HEK293 (cell line): ENCODE results near the gene OR10H4.
"Not testable (repeated sequence)": the region's sequence is repeated elsewhere in the genome, so short reads cannot be mapped to it uniquely, and the experiment has no call there.

Experiments used
- CTCF ChIA-PET: fragments of 350-600 bp; formaldehyde crosslinking; extraction: SDS; loops from one replicate; lab custom pipeline; 2021; ENCODE audit warnings: antibody characterized with exemption; lab: Yijun Ruan, JAX
- POLR2A ChIA-PET: fragments of 300-600 bp; formaldehyde crosslinking; extraction: SDS; loops from one replicate; lab custom pipeline; 2020; ENCODE audit warnings: antibody characterized with exemption, inconsistent platforms; lab: Yijun Ruan, JAX
- H3K27ac ChIP-seq: fragments of 200-500 bp; sonication (Bioruptor generic); 2 replicates; pipeline ENCODE4 v1.5.1; 2014; ENCODE audit warnings: low read depth, low read length, control low read depth, inconsistent platforms; ENCODE audit errors: extremely low read depth
- H3K36me3 ChIP-seq, 2 experiments: fragments of 200-500 bp in 1 of 2; sonication (Bioruptor generic) in 1 of 2; 1 replicate in 1 of 2; 2 replicates in 1 of 2; pipeline ENCODE4 v1.5.1; 2014 to 2017; ENCODE audit warnings: inconsistent platforms in 2 of 2, low read length in 2 of 2; ENCODE audit not compliant: control insufficient read depth in 2 of 2, insufficient read depth in 1 of 2
- H3K4me1 ChIP-seq: fragments of 200-500 bp; sonication (Bioruptor generic); 2 replicates; pipeline ENCODE4 v1.5.1; 2014; ENCODE audit warnings: mild to moderate bottlenecking, low read length, inconsistent platforms; ENCODE audit not compliant: control insufficient read depth, insufficient read depth
- H3K4me3 ChIP-seq: 2 replicates; pipeline ENCODE4 v1.5.1; 2011; ENCODE audit warnings: low read depth, mild to moderate bottlenecking, control low read depth, low read length, moderate library complexity
- H3K9me3 ChIP-seq: fragments of 200-500 bp; sonication (Bioruptor generic); 2 replicates; pipeline ENCODE4 v1.5.1; 2014; ENCODE audit warnings: low read depth, low read length, inconsistent platforms; ENCODE audit not compliant: control insufficient read depth, insufficient read depth
- AEBP2 ChIP-seq: fragments of 450-650 bp; formaldehyde crosslinking; IDR thresholded peaks from 2 replicates; pipeline ENCODE4 v1.5.1; 2016; ENCODE audit warnings: missing biosample characterization, missing genetic modification characterization, borderline replicate concordance
- RBAK ChIP-seq: fragments of 450-650 bp; formaldehyde crosslinking; IDR thresholded peaks from 2 replicates; pipeline ENCODE4 v1.5.1; 2016; ENCODE audit warnings: missing biosample characterization, missing genetic modification characterization
- SETDB1 ChIP-seq: IDR thresholded peaks from one replicate; pipeline ENCODE4 v1.6.1; 2017; ENCODE audit warnings: mild to moderate bottlenecking, low read length, moderate library complexity, mixed read lengths; ENCODE audit not compliant: insufficient read length
- ZBTB20 ChIP-seq: fragments of 450-650 bp; formaldehyde crosslinking; IDR thresholded peaks from 2 replicates; pipeline ENCODE4 v1.5.1; 2016; ENCODE audit warnings: missing biosample characterization, missing genetic modification characterization
- ZBTB26 ChIP-seq: fragments of 450-650 bp; formaldehyde crosslinking; optimal IDR thresholded peaks from 2 replicates; pipeline ENCODE3; 2016; ENCODE audit warnings: missing biosample characterization, mild to moderate bottlenecking, missing genetic modification characterization
- ZBTB44 ChIP-seq: fragments of 450-650 bp; IDR thresholded peaks from 2 replicates; pipeline ENCODE4 v1.5.1; 2018; ENCODE audit warnings: missing biosample characterization, mild to moderate bottlenecking, missing genetic modification characterization
- ZFP41 ChIP-seq: fragments of 450-650 bp; formaldehyde crosslinking; IDR thresholded peaks from 2 replicates; pipeline ENCODE4 v1.5.1; 2016; ENCODE audit warnings: missing biosample characterization, missing genetic modification characterization, borderline replicate concordance
- ZNF138 ChIP-seq: fragments of 450-650 bp; formaldehyde crosslinking; IDR thresholded peaks from 2 replicates; pipeline ENCODE4 v1.5.1; 2016; ENCODE audit warnings: missing biosample characterization, missing genetic modification characterization, borderline replicate concordance
- ZNF2 ChIP-seq: fragments of 450-650 bp; formaldehyde crosslinking; IDR thresholded peaks from 2 replicates; pipeline ENCODE4 v1.5.1; 2016; ENCODE audit warnings: missing biosample characterization, missing genetic modification characterization
- ZNF23 ChIP-seq: fragments of 450-650 bp; formaldehyde crosslinking; IDR thresholded peaks from 2 replicates; pipeline ENCODE4 v1.5.1; 2016; ENCODE audit warnings: missing biosample characterization, missing genetic modification characterization, borderline replicate concordance
- ZNF335 ChIP-seq: fragments of 450-650 bp; formaldehyde crosslinking; conservative IDR thresholded peaks from 2 replicates; pipeline ENCODE4 v1.5.1; 2016; ENCODE audit warnings: missing biosample characterization, missing genetic modification characterization
- ZNF449 ChIP-seq: fragments of 450-650 bp; formaldehyde crosslinking; IDR thresholded peaks from 2 replicates; pipeline ENCODE4 v1.5.1; 2017; ENCODE audit warnings: missing biosample characterization, mild to moderate bottlenecking, missing genetic modification characterization, moderate library complexity
- ZNF501 ChIP-seq: fragments of 450-650 bp; formaldehyde crosslinking; IDR thresholded peaks from 2 replicates; pipeline ENCODE4 v1.5.1; 2016; ENCODE audit warnings: missing biosample characterization, missing genetic modification characterization
- ZNF600 ChIP-seq: fragments of 450-650 bp; formaldehyde crosslinking; IDR thresholded peaks from 2 replicates; pipeline ENCODE4 v1.5.1; 2016; ENCODE audit warnings: missing biosample characterization, missing genetic modification characterization
- ZNF623 ChIP-seq: fragments of 450-650 bp; formaldehyde crosslinking; IDR thresholded peaks from 2 replicates; pipeline ENCODE4 v1.5.1; 2016; ENCODE audit warnings: missing biosample characterization, missing genetic modification characterization
- ZNF776 ChIP-seq: fragments of 450-650 bp; formaldehyde crosslinking; IDR thresholded peaks from 2 replicates; pipeline ENCODE4 v1.5.0; 2017; ENCODE audit warnings: missing biosample characterization, missing genetic modification characterization, borderline replicate concordance

Gene OR10H4

GRCh38 chr19:15948223-15949058, at the start of gene OR10H4:
OR10H4 (plus strand) TSS chr19:15949008; CDS start chr19:15949008, 0 bp downstream.
- no peaks in the 10 kb centered on the region for H3K36me3 ChIP-seq
- no peak within 1 kb of the TSS for H3K27ac ChIP-seq
- CTCF ChIA-PET: no interaction called here
- POLR2A ChIA-PET: no interaction called here
- H3K4me3 ChIP-seq: no peak within 1 kb of the TSS
- no peaks in the 10 kb centered on the region for H3K4me1 ChIP-seq
- TF ChIP-seq ZNF2 (tag by site-specific recombination): no peak
- TF ChIP-seq ZNF23 (tag by site-specific recombination): no peak
- no peak for TF ChIP-seq ZBTB20 (tag by site-specific recombination)
- peak; percentile 37 for TF ChIP-seq SETDB1
- no peak for TF ChIP-seq RBAK
- TF ChIP-seq ZNF600 (tag by site-specific recombination): no peak
- no peak for TF ChIP-seq ZFP41 (tag by site-specific recombination)
- no peaks in the 10 kb centered on the region for H3K9me3 ChIP-seq

GRCh38 chr19:15899561-15899960, 49.2 kb upstream of the OR10H4 start:
- H3K4me3 ChIP-seq, H3K4me1 ChIP-seq, H3K27ac ChIP-seq, CTCF ChIA-PET, POLR2A ChIA-PET, H3K36me3 ChIP-seq, H3K9me3 ChIP-seq: not testable (repeated sequence)

- H3K27ac ChIP-seq, H3K4me1 ChIP-seq, H3K9me3 ChIP-seq, H3K4me3 ChIP-seq, POLR2A ChIA-PET, H3K36me3 ChIP-seq: not testable (repeated sequence)
- CTCF ChIA-PET: interaction anchor here (0.5 kb wide), 1 partner anchor 115 kb away, joined by 3 read pairs; no protein-coding TSS in a partner anchor
Measured at GRCh38 chr19:15900032-15900431, 48.8 kb upstream of the OR10H4 start.

GRCh38 chr19:15900504-15900903, 48.3 kb upstream of the OR10H4 start:
- ChIA-PET CTCF (interaction anchor here (0.5 to 0.6 kb wide), 2 partner anchors 58 to 115 kb away, joined by 3 read pairs; no protein-coding TSS in a partner anchor), POLR2A (no interaction called here)

More at GRCh38 chr19:15900504-15900903, 48.3 kb upstream of the OR10H4 start:
- no peaks in the 10 kb centered on the region for H3K4me1 ChIP-seq
- H3K9me3 ChIP-seq: no peaks in the 10 kb centered on the region
- H3K27ac ChIP-seq: no peak overlapping the region
- TF ChIP-seq ZNF138: no peak
- TF ChIP-seq SETDB1: no peak
- TF ChIP-seq AEBP2 (tag by site-specific recombination): no peak
- no peak for TF ChIP-seq ZBTB44 (tag by site-specific recombination)
- no peak for TF ChIP-seq ZNF623 (tag by site-specific recombination)
- no peak for TF ChIP-seq ZNF501 (tag by site-specific recombination)
- TF ChIP-seq ZNF776 (tag by site-specific recombination): no peak
- TF ChIP-seq ZNF335: no peak
- no peak for TF ChIP-seq RBAK
- TF ChIP-seq ZNF449 (tag by site-specific recombination): no peak
- TF ChIP-seq ZBTB26: no peak
- no peaks in the 10 kb centered on the region for H3K36me3 ChIP-seq
- no peak overlapping the region for H3K4me3 ChIP-seq
